Measurements from ENCODE around the gene ZNF35.
A peak's percentile ranks its signal among the peaks of the same experiment; 100 is the strongest.
"Not testable (repeated sequence)": the region's sequence is repeated elsewhere in the genome, so short reads cannot be mapped to it uniquely, and the experiment has no call there.

ZNF35 gene

GRCh38 chr3:44648564-44649229, at the start of gene ZNF35:
TSS of gene ZNF35 (plus strand) at chr3:44648732. CDS start at chr3:44651068, 2,336 bp downstream.
- DNase-seq (ENCODE audit: low read depth), result peak; percentile 89

GRCh38 chr3:44601749-44602148, 46.8 kb upstream of the ZNF35 start:
- DNase-seq (ENCODE audit: low read depth), result no peak

- no peak for DNase-seq (ENCODE audit: low read depth)
Observed at GRCh38 chr3:44612678-44613077, 35.9 kb upstream of the ZNF35 start.

- peak; percentile 93 for DNase-seq (ENCODE audit: low read depth)
Observed at GRCh38 chr3:44624749-44625480, 23.6 kb upstream of the ZNF35 start, which contains the start of gene ZNF197. TSS of gene ZNF197 (plus strand) at chr3:44625036. CDS start at chr3:44629155, 4,119 bp downstream.

GRCh38 chr3:44628716-44629115, 19.8 kb upstream of the ZNF35 start:
- DNase-seq (ENCODE audit: low read depth), result no peak

- no peak for DNase-seq (ENCODE audit: low read depth)
Observed at GRCh38 chr3:44632193-44632592, 16.3 kb upstream of the ZNF35 start.

- no peak for DNase-seq (ENCODE audit: low read depth)
Observed at GRCh38 chr3:44642337-44642736, 6.2 kb upstream of the ZNF35 start.

GRCh38 chr3:44643024-44643423, 5.5 kb upstream of the ZNF35 start:
- no peak for DNase-seq (ENCODE audit: low read depth)

- no peak for DNase-seq (ENCODE audit: low read depth)
Observed at GRCh38 chr3:44647771-44648170, 761 bp upstream of the ZNF35 start.

- no peak for DNase-seq (ENCODE audit: low read depth)
Observed at GRCh38 chr3:44649709-44650108, 1.2 kb downstream of the ZNF35 start.

GRCh38 chr3:44654039-44654438, 5.5 kb downstream of the ZNF35 start:
- no peak for DNase-seq (ENCODE audit: low read depth)

- no peak for DNase-seq (ENCODE audit: low read depth)
Observed at GRCh38 chr3:44659015-44659414, 10.5 kb downstream of the ZNF35 start.

- no peak for DNase-seq (ENCODE audit: low read depth)
Observed at GRCh38 chr3:44659434-44659833, 10.9 kb downstream of the ZNF35 start.

- DNase-seq (ENCODE audit: low read depth), result no peak
Observed at GRCh38 chr3:44661189-44661588, 12.7 kb downstream of the ZNF35 start.

GRCh38 chr3:44665173-44665572, 16.6 kb downstream of the ZNF35 start:
- no peak for DNase-seq (ENCODE audit: low read depth)

- DNase-seq (ENCODE audit: low read depth), result no peak
Observed at GRCh38 chr3:44666346-44666745, 17.8 kb downstream of the ZNF35 start.

- DNase-seq (ENCODE audit: low read depth), result no peak
Observed at GRCh38 chr3:44669760-44670159, 21.2 kb downstream of the ZNF35 start.

GRCh38 chr3:44673466-44673865, 24.9 kb downstream of the ZNF35 start:
- not testable (repeated sequence) for DNase-seq (ENCODE audit: low read depth)

GRCh38 chr3:44674211-44674610, 25.7 kb downstream of the ZNF35 start:
- DNase-seq (ENCODE audit: low read depth), result no peak

- no peak for DNase-seq (ENCODE audit: low read depth)
Observed at GRCh38 chr3:44678480-44679116, 30.1 kb downstream of the ZNF35 start.

GRCh38 chr3:44680921-44681455, 32.5 kb downstream of the ZNF35 start:
- DNase-seq (ENCODE audit: low read depth), result no peak

- peak; percentile 54 for DNase-seq (ENCODE audit: low read depth)
Observed at GRCh38 chr3:44682182-44682896, 33.8 kb downstream of the ZNF35 start.

Data from EH (cell line).